ENCODE results near the gene SIRPD. TPM values are rescaled to one million over a fixed set of nuclear protein-coding genes. Genes with fewer than 3 reads are reported as not detected.

The SIRPD gene
- total RNA-seq (under 1 TPM in 1 of 4 donors, not detected in 3; 0.66 TPM), polyA plus RNA-seq (under 1 TPM in 1 of 3 donors, not detected in 2; 0.90 TPM)

- WGBS, 2 donors = 81 to 82% methylated on average over 2 of the region's 2 CpGs
- no peak within 1 kb of the TSS for H3K27ac ChIP-seq
- intact Hi-C loops (cut with DNase I) = no loop called here
- H3K27me3 ChIP-seq = no peaks in the 10 kb centered on the region
- TF ChIP-seq POLR2AphosphoS5 (IDR thresholded peaks at IDR 0.05) (no peak), POLR2A (IDR thresholded peaks at IDR 0.05) (no peak), EP300 (IDR thresholded peaks at IDR 0.05) (no peak), CTCF (IDR thresholded peaks at IDR 0.05) (no peak)
- no peaks in the 10 kb centered on the region for H3K36me3 ChIP-seq
- no peak for DNase-seq
- H3K4me3 ChIP-seq = no peak within 1 kb of the TSS
- peaks cover 0 to 3% (median 0%) of the 10 kb centered on the region in 4 donors for H3K9me3 ChIP-seq
- no peaks in the 10 kb centered on the region for H3K4me1 ChIP-seq
Observed at GRCh38 chr20:1557605-1558004, at the start of gene SIRPD. Gene SIRPD (minus strand): TSS chr20:1557705. CDS start chr20:1557653, 52 bp downstream.

- Histone ChIP-seq H3K9me3 (no peaks in the 10 kb centered on the region), H3K36me3 (no peaks in the 10 kb centered on the region), H3K27me3 (no peaks in the 10 kb centered on the region), H3K4me3 (no peak overlapping the region), H3K27ac (no peak overlapping the region), H3K4me1 (no peaks in the 10 kb centered on the region)
- 90% methylated on average over 5 of the region's 5 CpGs; no CpG with 5 or more reads in 1 of the 2 donors for WGBS, 2 donors
- TF ChIP-seq EP300 (IDR thresholded peaks at IDR 0.05) = no peak
- TF ChIP-seq CTCF (IDR thresholded peaks at IDR 0.05) = no peak
- TF ChIP-seq POLR2AphosphoS5 (IDR thresholded peaks at IDR 0.05) = no peak
- no peak for TF ChIP-seq POLR2A (IDR thresholded peaks at IDR 0.05)
- DNase-seq = no peak
- intact Hi-C loops (cut with DNase I) = no loop called here
Observed at GRCh38 chr20:1600736-1601135, 43.2 kb upstream of the SIRPD start.

GRCh38 chr20:1595333-1595732 is 37.8 kb upstream of the SIRPD start:
- H3K27me3 ChIP-seq = no peaks in the 10 kb centered on the region
- H3K4me3 ChIP-seq = no peak overlapping the region
- no peaks in the 10 kb centered on the region for H3K4me1 ChIP-seq
- 83% methylated on average over 1 of the region's 1 CpG; no CpG with 5 or more reads in 1 of the 2 donors for WGBS, 2 donors
- no peak for DNase-seq
- TF ChIP-seq POLR2A (IDR thresholded peaks at IDR 0.05) = no peak
- no peak for TF ChIP-seq EP300 (IDR thresholded peaks at IDR 0.05)
- no peak for TF ChIP-seq POLR2AphosphoS5 (IDR thresholded peaks at IDR 0.05)
- TF ChIP-seq CTCF (IDR thresholded peaks at IDR 0.05) = no peak
- intact Hi-C loops (cut with DNase I) = no loop called here
- H3K9me3 ChIP-seq = no peaks in the 10 kb centered on the region
- no peaks in the 10 kb centered on the region for H3K36me3 ChIP-seq
- no peak overlapping the region for H3K27ac ChIP-seq

- Histone ChIP-seq H3K36me3 (no peaks in the 10 kb centered on the region), H3K27me3 (no peaks in the 10 kb centered on the region), H3K27ac (no peak overlapping the region), H3K4me3 (no peak overlapping the region), H3K9me3 (no peaks in the 10 kb centered on the region), H3K4me1 (no peaks in the 10 kb centered on the region)
- no peak for TF ChIP-seq POLR2A (IDR thresholded peaks at IDR 0.05)
- TF ChIP-seq CTCF (IDR thresholded peaks at IDR 0.05) = no peak
- TF ChIP-seq POLR2AphosphoS5 (IDR thresholded peaks at IDR 0.05) = no peak
- no peak for TF ChIP-seq EP300 (IDR thresholded peaks at IDR 0.05)
- 34% methylated on average over 9 of the region's 9 CpGs; no CpG with 5 or more reads in 1 of the 2 donors for WGBS, 2 donors
- intact Hi-C loops (cut with DNase I) = no loop called here
- DNase-seq = no peak
Observed at GRCh38 chr20:1588533-1589460, 31.3 kb upstream of the SIRPD start.

Data from sigmoid colon (tissue), 7 donors.